ENCODE results near the gene SIK3. TPM values are rescaled to one million over a fixed set of nuclear protein-coding genes. Genes with fewer than 3 reads are reported as not detected.

SIK3 gene
- total and polyA plus RNA-seq, 4 donors = 6.4 to 64.2 (median 39.0) TPM

DNA sequence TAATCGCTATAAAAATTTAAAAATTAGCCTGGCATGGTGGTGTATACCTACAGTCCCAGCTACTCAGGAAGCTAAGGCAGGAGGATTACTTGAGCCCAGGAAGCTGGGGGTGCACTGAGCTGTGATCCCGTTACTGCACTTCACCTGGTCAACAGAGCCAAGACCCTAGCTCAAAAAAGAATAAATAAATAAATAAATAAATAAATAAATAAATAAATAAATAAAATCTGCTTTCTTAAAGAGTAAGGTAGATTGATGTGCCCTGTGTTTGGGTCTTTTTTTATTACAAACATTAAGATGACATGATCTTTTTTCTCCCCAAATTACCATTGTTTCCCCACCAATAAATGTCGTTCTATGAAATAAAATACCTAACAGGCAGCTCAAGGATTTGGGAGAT, 146.5 kb downstream of the SIK3 start:
- Histone ChIP-seq H3K4me3 (ENCODE audit: low read length in 2 of 2) (no peak overlapping the region), H3K27me3 (ENCODE audit: control insufficient read depth in 1 of 2, insufficient read depth in 2 of 2, low read length in 1 of 2) (no peaks in the 10 kb centered on the region), H3K9me3 (ENCODE audit: control insufficient read depth, low read length) (no peaks in the 10 kb centered on the region), H3K36me3 (ENCODE audit: control insufficient read depth in 1 of 2, insufficient read depth in 2 of 2, low read length in 1 of 2) (peaks cover 0 to 12% of the 10 kb centered on the region in 2 donors), H3K4me1 (ENCODE audit: control insufficient read depth in 1 of 2, insufficient read depth in 2 of 2, low read length in 2 of 2) (peaks cover 0 to 2% of the 10 kb centered on the region in 2 donors), H3K27ac (ENCODE audit: low read depth in 1 of 2, low read length in 2 of 2) (no peak overlapping the region)
- DNase-seq (no peak), ATAC-seq (ENCODE audit: low FRiP score) (no peak)
- 94 to 96% methylated on average over 3 of the region's 3 CpGs for WGBS, 2 donors
- intact Hi-C loops (cut with DNase I) = no loop called here

DNA sequence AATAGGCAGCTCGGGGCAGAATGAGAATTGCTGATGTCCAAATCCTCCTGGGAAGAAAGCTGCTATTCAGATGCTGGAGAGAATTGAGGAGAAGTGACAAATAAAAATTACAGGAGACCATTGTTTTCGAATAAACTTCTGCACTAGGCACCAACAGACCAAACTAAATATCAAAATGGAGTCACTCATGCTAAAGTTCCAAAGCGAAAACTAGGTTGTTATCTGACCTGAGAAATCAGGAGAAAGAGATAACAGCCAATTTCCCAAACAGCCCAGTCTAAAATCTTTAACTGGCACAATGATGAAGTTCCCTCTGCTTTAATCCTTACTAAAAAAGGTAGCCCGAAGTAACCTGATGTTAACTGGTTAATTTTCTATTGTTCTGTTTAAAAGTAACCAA, 148.0 kb downstream of the SIK3 start:
- H3K27me3 ChIP-seq (ENCODE audit: control insufficient read depth in 1 of 2, insufficient read depth in 2 of 2, low read length in 1 of 2) = no peaks in the 10 kb centered on the region
- no peak overlapping the region for H3K4me3 ChIP-seq (ENCODE audit: low read length in 2 of 2)
- H3K4me1 ChIP-seq (ENCODE audit: control insufficient read depth in 1 of 2, insufficient read depth in 2 of 2, low read length in 2 of 2) = peaks cover 0 to 2% of the 10 kb centered on the region in 2 donors
- no peaks in the 10 kb centered on the region for H3K9me3 ChIP-seq (ENCODE audit: control insufficient read depth, low read length)
- ATAC-seq (ENCODE audit: low FRiP score) (no peak), DNase-seq (no peak)
- peaks cover 0 to 6% of the 10 kb centered on the region in 2 donors for H3K36me3 ChIP-seq (ENCODE audit: control insufficient read depth in 1 of 2, insufficient read depth in 2 of 2, low read length in 1 of 2)
- 93 to 98% methylated on average over 4 of the region's 4 CpGs for WGBS, 2 donors
- intact Hi-C loops (cut with DNase I) = no loop called here
- H3K27ac ChIP-seq (ENCODE audit: low read depth in 1 of 2, low read length in 2 of 2) = no peak overlapping the region

- ATAC-seq (ENCODE audit: low FRiP score) (no peak), DNase-seq (no peak)
- no peaks in the 10 kb centered on the region for H3K9me3 ChIP-seq (ENCODE audit: control insufficient read depth, low read length)
- H3K27me3 ChIP-seq (ENCODE audit: control insufficient read depth in 1 of 2, insufficient read depth in 2 of 2, low read length in 1 of 2) = no peaks in the 10 kb centered on the region
- peaks cover 0 to 6% of the 10 kb centered on the region in 2 donors for H3K36me3 ChIP-seq (ENCODE audit: control insufficient read depth in 1 of 2, insufficient read depth in 2 of 2, low read length in 1 of 2)
- H3K4me1 ChIP-seq (ENCODE audit: control insufficient read depth in 1 of 2, insufficient read depth in 2 of 2, low read length in 2 of 2) = peaks cover 0 to 2% of the 10 kb centered on the region in 2 donors
- H3K27ac ChIP-seq (ENCODE audit: low read depth in 1 of 2, low read length in 2 of 2) = no peak overlapping the region
- H3K4me3 ChIP-seq (ENCODE audit: low read length in 2 of 2) = no peak overlapping the region
- WGBS, 2 donors = 91 to 93% methylated on average over 4 of the region's 4 CpGs
- intact Hi-C loops (cut with DNase I) = no loop called here
These were observed 149.8 kb downstream of the SIK3 start for GRCh38 chr11:116948391-116948790.

DNA sequence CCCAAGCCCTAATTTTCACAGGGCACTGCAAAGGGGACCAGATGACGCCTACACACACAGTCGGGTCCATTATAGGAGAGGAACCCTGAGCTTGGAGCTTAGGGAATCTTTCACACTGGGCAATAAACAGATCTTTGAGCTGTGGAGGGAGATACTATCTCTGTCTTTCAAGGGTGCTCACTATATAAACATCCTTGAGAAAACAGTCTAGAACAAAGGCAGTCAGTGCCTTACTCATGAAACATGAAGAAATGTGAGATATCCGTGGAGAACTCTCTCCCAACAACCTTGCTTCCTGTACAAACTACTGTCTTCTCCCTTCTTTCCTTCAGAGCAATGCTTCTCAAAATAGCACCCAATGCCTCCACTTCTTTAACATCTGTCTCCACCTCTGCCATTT, 151.8 kb downstream of the SIK3 start:
- intact Hi-C loops (cut with DNase I) = no loop called here
- peaks cover 0 to under 1% of the 10 kb centered on the region in 2 donors for H3K4me1 ChIP-seq (ENCODE audit: control insufficient read depth in 1 of 2, insufficient read depth in 2 of 2, low read length in 2 of 2)
- H3K27me3 ChIP-seq (ENCODE audit: control insufficient read depth in 1 of 2, insufficient read depth in 2 of 2, low read length in 1 of 2) = no peaks in the 10 kb centered on the region
- no peak overlapping the region for H3K4me3 ChIP-seq (ENCODE audit: low read length in 2 of 2)
- peaks cover 0 to 4% of the 10 kb centered on the region in 2 donors for H3K36me3 ChIP-seq (ENCODE audit: control insufficient read depth in 1 of 2, insufficient read depth in 2 of 2, low read length in 1 of 2)
- H3K27ac ChIP-seq (ENCODE audit: low read depth in 1 of 2, low read length in 2 of 2) = no peak overlapping the region
- no peak for ATAC-seq (ENCODE audit: low FRiP score)
- DNase-seq = no peak
- no peaks in the 10 kb centered on the region for H3K9me3 ChIP-seq (ENCODE audit: control insufficient read depth, low read length)
- WGBS, 2 donors = 71 to 74% methylated on average over 3 of the region's 3 CpGs

DNA sequence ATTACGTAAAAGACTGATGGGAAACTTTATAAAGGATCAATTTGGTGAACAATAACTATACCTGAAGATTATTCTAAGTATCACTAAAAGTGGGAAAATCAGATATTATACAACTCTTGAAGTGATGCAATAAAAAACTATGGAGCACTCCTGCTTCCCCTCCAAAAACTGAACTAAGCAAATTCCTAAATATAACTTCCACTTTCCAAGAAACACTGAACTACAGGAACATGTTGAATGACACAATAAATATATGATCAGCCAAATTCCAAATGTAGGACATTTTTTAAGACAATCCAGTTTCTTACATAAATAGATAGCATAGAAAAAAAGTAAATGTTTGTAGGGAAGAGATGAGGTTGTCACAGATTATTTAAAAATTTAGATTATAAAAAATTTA, 158.7 kb downstream of the SIK3 start:
- Histone ChIP-seq H3K27ac (ENCODE audit: low read depth in 1 of 2, low read length in 2 of 2) (no peak overlapping the region), H3K36me3 (ENCODE audit: control insufficient read depth in 1 of 2, insufficient read depth in 2 of 2, low read length in 1 of 2) (peaks cover 0 to 1% of the 10 kb centered on the region in 2 donors), H3K27me3 (ENCODE audit: control insufficient read depth in 1 of 2, insufficient read depth in 2 of 2, low read length in 1 of 2) (no peaks in the 10 kb centered on the region), H3K4me1 (ENCODE audit: control insufficient read depth in 1 of 2, insufficient read depth in 2 of 2, low read length in 2 of 2) (no peaks in the 10 kb centered on the region), H3K9me3 (ENCODE audit: control insufficient read depth, low read length) (no peaks in the 10 kb centered on the region), H3K4me3 (ENCODE audit: low read length in 2 of 2) (no peak overlapping the region)
- intact Hi-C loops (cut with DNase I) = no loop called here
- 92 to 94% methylated on average over 1 of the region's 1 CpG for WGBS, 2 donors
- no peak for ATAC-seq (ENCODE audit: low FRiP score)
- no peak for DNase-seq

- H3K36me3 ChIP-seq (ENCODE audit: control insufficient read depth in 1 of 2, insufficient read depth in 2 of 2, low read length in 1 of 2) = no peaks in the 10 kb centered on the region
- H3K27me3 ChIP-seq (ENCODE audit: control insufficient read depth in 1 of 2, insufficient read depth in 2 of 2, low read length in 1 of 2) = no peaks in the 10 kb centered on the region
- ATAC-seq (ENCODE audit: low FRiP score) (no peak), DNase-seq (no peak)
- WGBS, 2 donors = no CpG with 5 or more reads among the region's 2 CpGs
- H3K27ac ChIP-seq (ENCODE audit: low read depth in 1 of 2, low read length in 2 of 2) = no peak overlapping the region
- H3K4me1 ChIP-seq (ENCODE audit: control insufficient read depth in 1 of 2, insufficient read depth in 2 of 2, low read length in 2 of 2) = no peaks in the 10 kb centered on the region
- intact Hi-C loops (cut with DNase I) = no loop called here
- H3K9me3 ChIP-seq (ENCODE audit: control insufficient read depth, low read length) = no peaks in the 10 kb centered on the region
- no peak overlapping the region for H3K4me3 ChIP-seq (ENCODE audit: low read length in 2 of 2)
These were observed 159.7 kb downstream of the SIK3 start for GRCh38 chr11:116938471-116939070.

DNA sequence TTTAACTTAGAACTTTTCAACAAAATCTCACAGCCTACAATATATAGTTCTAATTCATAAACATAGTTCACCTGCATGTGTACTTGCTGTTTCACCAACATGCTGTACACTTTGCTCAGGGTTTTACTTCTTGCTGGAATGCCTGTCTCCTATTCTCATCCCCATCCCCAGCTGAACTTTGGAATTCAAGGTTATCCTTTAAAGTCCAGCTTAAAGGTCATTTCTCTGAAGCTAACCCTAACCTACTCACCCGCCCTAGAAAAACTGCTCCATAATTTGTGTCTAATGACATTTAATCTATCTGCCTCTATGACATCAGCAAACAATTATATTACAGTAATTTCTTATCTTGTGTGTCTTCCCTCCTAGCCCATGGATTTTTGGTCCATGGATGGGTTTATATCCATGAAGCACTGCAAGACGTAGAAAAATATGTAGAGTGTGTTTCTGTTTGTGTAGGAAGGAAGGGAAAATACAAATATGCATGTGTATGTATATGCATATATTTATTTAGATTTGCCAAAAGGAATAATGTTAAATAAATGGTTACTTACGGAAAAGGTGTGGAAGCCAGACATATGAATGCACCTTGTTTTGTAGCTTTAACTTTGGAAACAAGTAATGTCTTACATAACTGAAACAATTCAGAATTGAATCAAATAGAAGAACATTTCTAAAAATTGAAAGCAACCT, 161.3 kb downstream of the SIK3 start:
- WGBS, 2 donors = 93 to 96% methylated on average over 3 of the region's 3 CpGs
- intact Hi-C loops (cut with DNase I) = no loop called here
- Histone ChIP-seq H3K27ac (ENCODE audit: low read depth in 1 of 2, low read length in 2 of 2) (no peak overlapping the region), H3K27me3 (ENCODE audit: control insufficient read depth in 1 of 2, insufficient read depth in 2 of 2, low read length in 1 of 2) (no peaks in the 10 kb centered on the region), H3K4me1 (ENCODE audit: control insufficient read depth in 1 of 2, insufficient read depth in 2 of 2, low read length in 2 of 2) (no peaks in the 10 kb centered on the region), H3K4me3 (ENCODE audit: low read length in 2 of 2) (no peak overlapping the region), H3K36me3 (ENCODE audit: control insufficient read depth in 1 of 2, insufficient read depth in 2 of 2, low read length in 1 of 2) (no peaks in the 10 kb centered on the region), H3K9me3 (ENCODE audit: control insufficient read depth, low read length) (no peaks in the 10 kb centered on the region)
- DNase-seq (no peak), ATAC-seq (ENCODE audit: low FRiP score) (no peak)

DNA sequence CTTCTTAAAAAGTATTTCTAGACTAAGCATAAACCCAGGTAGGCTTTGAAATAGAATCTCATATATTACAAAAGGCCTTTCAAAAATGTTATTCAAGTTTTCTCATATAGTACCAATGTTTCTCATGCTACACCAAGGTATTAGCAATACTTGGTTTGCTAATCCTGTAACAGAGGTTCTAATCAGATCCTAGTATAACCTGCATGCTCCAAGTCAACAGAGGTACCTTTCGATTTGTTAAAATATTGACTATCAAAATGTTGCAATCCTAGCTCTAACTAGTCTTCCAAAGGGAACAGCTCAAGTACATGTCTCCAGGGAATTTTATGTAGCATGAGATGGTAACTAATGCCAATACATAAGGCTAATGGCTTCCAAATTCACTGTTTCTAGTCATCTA, 162.7 kb downstream of the SIK3 start:
- H3K36me3 ChIP-seq (ENCODE audit: control insufficient read depth in 1 of 2, insufficient read depth in 2 of 2, low read length in 1 of 2) = no peaks in the 10 kb centered on the region
- H3K4me3 ChIP-seq (ENCODE audit: low read length in 2 of 2) = no peak overlapping the region
- H3K27me3 ChIP-seq (ENCODE audit: control insufficient read depth in 1 of 2, insufficient read depth in 2 of 2, low read length in 1 of 2) = no peaks in the 10 kb centered on the region
- ATAC-seq (ENCODE audit: low FRiP score) (no peak), DNase-seq (no peak)
- 94 to 97% methylated on average over 1 of the region's 1 CpG for WGBS, 2 donors
- intact Hi-C loops (cut with DNase I) = no loop called here
- no peaks in the 10 kb centered on the region for H3K9me3 ChIP-seq (ENCODE audit: control insufficient read depth, low read length)
- no peaks in the 10 kb centered on the region for H3K4me1 ChIP-seq (ENCODE audit: control insufficient read depth in 1 of 2, insufficient read depth in 2 of 2, low read length in 2 of 2)
- H3K27ac ChIP-seq (ENCODE audit: low read depth in 1 of 2, low read length in 2 of 2) = no peak overlapping the region

- no peak overlapping the region for H3K4me3 ChIP-seq (ENCODE audit: low read length in 2 of 2)
- H3K27ac ChIP-seq (ENCODE audit: low read depth in 1 of 2, low read length in 2 of 2) = no peak overlapping the region
- DNase-seq (no peak), ATAC-seq (ENCODE audit: low FRiP score) (no peak)
- H3K27me3 ChIP-seq (ENCODE audit: control insufficient read depth in 1 of 2, insufficient read depth in 2 of 2, low read length in 1 of 2) = no peaks in the 10 kb centered on the region
- no peaks in the 10 kb centered on the region for H3K4me1 ChIP-seq (ENCODE audit: control insufficient read depth in 1 of 2, insufficient read depth in 2 of 2, low read length in 2 of 2)
- H3K9me3 ChIP-seq (ENCODE audit: control insufficient read depth, low read length) = no peaks in the 10 kb centered on the region
- H3K36me3 ChIP-seq (ENCODE audit: control insufficient read depth in 1 of 2, insufficient read depth in 2 of 2, low read length in 1 of 2) = no peaks in the 10 kb centered on the region
- 96 to 97% methylated on average over 1 of the region's 1 CpG for WGBS, 2 donors
- intact Hi-C loops (cut with DNase I) = no loop called here
These were observed 163.1 kb downstream of the SIK3 start for GRCh38 chr11:116935089-116935488.
